Subcutaneous adipose tissue (tissue), 4 donors: ENCODE results near the gene PLPP4. TPM values are rescaled to one million over a fixed set of nuclear protein-coding genes. Genes with fewer than 3 reads are reported as not detected.

Source experiments
- total RNA-seq, 4 donors: library from RNA; depleted of rRNA; stranded (reverse); fragments of >200 nt; gene quantifications; one replicate each; pipeline ENCODE4 v1.1.0, GENCODE V29; 2016
- TF ChIP-seq, protein P1 (sequence below): fragments of 450-650 bp; IDR thresholded peaks from one replicate; pipeline ENCODE4 v1.5.1; 2016; ENCODE audit warnings: low read depth, mild to moderate bottlenecking, control low read depth, antibody characterized with exemption, moderate library complexity

Gene PLPP4
- total RNA-seq, 4 donors from 2014 or later: 2.5 TPM; not detected in 3

DNA sequence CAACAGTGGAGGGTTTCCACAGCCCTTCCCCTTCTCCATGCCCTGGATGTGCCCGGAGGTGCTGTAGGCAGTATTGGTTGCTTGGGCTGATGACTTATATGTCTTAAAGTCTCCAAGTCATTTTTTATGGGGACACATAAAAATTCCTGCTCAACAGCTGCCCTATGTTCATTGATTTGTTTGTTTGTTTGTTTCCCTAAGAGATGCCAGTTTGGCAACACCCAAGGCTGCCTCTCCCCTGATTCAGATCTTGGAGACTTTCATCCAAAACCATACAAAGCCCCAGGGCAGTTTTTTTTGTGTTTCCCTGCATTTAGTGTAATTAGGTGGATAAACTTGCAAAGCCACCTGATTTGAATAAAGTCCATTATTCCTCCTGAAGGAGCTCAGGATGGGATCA is 115.3 kb downstream of the PLPP4 start:
- TF ChIP-seq, protein P1, sequence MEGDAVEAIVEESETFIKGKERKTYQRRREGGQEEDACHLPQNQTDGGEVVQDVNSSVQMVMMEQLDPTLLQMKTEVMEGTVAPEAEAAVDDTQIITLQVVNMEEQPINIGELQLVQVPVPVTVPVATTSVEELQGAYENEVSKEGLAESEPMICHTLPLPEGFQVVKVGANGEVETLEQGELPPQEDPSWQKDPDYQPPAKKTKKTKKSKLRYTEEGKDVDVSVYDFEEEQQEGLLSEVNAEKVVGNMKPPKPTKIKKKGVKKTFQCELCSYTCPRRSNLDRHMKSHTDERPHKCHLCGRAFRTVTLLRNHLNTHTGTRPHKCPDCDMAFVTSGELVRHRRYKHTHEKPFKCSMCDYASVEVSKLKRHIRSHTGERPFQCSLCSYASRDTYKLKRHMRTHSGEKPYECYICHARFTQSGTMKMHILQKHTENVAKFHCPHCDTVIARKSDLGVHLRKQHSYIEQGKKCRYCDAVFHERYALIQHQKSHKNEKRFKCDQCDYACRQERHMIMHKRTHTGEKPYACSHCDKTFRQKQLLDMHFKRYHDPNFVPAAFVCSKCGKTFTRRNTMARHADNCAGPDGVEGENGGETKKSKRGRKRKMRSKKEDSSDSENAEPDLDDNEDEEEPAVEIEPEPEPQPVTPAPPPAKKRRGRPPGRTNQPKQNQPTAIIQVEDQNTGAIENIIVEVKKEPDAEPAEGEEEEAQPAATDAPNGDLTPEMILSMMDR: no peak

DNA sequence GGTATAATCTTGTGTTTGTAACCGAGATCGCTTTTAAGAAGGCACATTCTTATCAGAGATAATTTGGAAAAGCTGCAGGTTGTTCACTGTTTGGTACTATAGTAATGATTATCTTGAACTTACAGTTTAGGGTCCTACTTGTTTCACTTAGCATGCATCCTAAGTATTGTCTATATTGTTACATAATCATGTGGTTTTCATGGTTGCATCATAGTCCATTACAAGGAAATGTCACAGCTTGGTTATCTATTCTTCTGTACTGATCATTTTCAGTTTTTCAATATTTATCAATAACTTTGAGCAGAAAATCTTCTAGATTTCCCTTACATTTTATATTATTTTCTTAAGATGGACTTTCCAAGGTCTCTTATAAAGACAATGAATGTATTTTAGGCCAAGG is 116.3 kb downstream of the PLPP4 start:
- TF ChIP-seq, protein P1: no peak

DNA sequence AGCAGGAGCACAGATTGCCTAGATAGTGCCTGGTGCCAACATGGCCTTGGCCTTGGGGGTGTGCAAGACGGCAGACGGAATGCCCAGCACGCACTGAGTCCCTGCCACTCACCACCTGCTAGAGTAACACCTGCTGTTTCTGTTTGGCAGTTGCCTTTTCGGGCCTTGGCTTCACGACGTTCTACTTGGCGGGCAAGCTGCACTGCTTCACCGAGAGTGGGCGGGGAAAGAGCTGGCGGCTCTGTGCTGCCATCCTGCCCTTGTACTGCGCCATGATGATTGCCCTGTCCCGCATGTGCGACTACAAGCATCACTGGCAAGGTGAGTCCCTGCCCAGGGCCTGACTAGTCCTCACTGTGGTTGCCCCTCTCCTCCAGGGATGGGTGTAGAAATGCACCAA is 118.0 kb downstream of the PLPP4 start:
- TF ChIP-seq, protein P1: no peak

DNA sequence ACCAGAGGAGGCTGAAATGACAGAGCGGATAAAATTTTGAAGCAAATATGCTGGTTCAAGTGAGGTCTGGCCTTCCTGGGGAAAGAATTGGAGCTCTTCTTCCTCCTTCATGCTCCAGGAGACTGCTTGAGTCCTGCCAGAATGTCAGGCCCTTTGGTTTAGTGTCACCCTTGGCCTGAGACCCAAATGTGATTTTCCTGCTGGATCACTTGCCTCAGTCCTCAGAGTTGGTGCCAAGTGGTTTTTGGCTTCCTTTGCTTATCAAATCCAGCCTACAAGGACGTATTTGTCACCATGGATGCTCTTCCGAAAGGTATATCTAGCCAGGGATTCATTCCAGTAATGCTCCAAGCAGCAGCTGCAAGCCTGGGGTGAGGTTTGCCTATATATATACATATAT is 118.4 kb downstream of the PLPP4 start:
- TF ChIP-seq, protein P1: no peak

DNA sequence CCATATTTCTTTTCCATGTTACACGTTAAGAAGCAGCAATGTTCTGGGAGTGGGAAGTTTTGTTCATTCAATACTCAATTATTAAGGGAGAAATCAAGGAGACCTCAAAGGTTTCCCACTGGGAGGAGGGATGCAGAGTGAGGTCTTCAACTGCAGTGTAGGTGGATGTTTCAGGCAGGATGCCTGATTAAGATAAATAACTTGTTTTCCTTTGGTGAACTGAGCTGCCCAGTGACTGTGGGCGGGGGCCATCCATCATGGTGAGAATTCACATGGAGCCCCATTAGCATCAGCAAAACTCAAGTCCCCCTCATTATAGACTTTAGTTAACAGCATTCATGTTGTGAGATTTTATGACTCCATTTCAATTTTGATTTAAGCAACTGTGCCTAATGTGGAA is 121.1 kb downstream of the PLPP4 start:
- TF ChIP-seq, protein P1: no peak

DNA sequence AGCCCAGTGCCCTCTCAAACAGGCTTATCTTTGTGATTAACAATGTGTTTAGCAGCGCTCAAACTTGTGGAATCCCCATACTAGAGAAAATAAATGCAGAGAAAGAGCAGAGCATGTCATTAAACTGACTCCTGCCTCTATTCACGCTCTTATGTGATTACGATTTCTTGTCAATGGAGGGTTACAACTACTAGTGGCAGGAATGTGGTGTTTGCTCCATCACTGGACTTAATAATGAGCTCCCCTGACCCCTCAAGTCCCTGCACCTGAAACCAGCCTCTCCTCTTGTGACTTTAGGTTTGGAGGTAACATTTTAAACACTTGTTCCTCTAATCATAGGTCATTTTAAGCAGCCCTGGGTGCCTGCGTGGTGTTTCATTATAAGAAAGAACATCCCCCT is 121.9 kb downstream of the PLPP4 start:
- TF ChIP-seq, protein P1: no peak

DNA sequence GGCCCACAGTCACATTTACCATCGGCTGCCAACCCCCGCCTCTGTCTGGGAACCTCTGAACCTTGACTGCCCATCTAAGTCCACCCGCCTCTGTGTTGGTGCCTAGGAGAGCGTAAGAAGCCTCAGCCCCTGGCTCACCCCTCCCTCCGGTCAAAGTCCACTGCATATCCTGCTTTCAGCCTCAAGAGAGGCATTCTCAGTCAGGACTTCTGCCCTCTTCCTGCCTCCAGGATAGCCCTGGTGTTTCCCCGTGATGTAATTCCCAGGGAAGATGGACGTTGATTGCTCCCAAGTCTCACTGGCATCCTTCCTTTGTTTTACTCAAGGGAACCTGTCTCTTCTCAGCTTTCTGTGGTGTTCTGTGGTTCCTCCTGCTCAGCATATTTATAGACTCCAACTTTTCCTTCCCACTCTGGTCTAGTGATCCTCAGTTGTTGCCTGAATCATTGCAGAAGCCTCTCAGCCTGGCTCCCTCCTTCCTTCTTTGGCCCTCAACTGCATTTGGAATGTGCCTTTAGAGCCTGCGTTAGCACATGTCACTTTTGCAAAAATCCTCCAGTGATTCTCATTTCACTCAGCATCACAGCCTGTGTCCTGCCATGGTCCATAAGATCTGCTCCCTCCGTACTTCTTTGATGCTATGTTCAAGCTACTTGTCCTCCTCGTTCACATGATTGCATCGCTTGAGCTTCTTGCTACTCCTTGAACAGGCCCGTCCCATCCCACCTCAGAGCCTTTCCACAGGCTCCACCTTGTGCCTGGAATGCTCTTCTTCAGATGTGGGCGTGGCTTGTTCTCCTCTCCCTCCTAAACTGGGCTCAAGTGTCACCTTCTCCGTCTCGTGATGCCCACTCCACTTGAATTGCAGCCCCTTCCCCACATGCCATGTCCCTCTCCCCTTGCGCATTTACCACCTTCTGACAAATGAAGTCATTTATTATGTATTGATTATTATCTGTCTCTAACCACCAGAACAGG is 124.2 kb downstream of the PLPP4 start:
- TF ChIP-seq, protein P1: no peak
